IPS DF 4.7 (cell line): ENCODE measurements around the gene GALNT18.
"Not testable (repeated sequence)": the region's sequence is repeated elsewhere in the genome, so short reads cannot be mapped to it uniquely, and the experiment has no call there.

Experiments used
- DNase-seq: peaks from one replicate; pipeline ENCODE4 v3.0.0-alpha.2; 2013; ENCODE audit warnings: low spot score; ENCODE audit errors: extremely low read depth

The GALNT18 gene

DNA sequence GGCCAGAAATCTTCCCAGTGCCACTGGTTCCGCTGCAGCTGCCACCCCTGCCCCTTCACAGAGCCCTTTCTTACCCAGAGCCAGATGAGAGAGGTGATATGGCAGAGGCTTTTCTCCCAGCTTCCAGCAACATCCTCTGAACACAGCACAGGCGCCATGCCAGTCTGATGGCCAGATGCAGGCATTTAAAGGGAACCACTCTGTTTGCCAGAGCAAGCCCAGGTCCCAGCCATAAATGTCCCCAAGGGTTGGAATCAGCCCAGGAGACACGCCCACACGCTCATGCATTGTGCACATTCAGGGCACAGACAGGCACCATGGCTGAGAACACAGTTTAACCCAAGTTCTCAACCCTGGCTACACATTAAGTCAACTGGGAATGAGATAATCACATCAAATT lies 154.5 kb downstream of the GALNT18 start:
- no peak for DNase-seq

GRCh38 chr11:11464555-11464954 lies 157.2 kb downstream of the GALNT18 start:
- DNase-seq: no peak

DNA sequence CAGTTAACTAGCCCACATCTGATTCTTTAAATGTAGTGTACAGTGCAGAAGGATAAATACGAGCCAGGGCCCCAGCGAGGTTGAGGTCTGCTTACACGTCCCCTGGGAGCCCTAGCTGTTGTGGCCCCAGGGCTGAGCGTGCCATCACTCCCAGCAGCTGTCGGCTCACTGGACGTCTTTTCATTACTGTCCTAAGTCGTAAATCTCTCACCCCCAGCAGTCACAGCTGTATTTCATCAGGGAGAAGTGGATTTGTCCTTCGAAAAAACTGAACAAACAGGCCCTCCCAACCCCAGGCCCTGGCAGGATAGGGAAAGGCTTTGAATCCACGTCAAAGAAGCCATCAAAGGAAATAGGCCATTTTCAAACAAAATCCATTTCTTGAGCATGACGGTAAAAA lies 158.4 kb downstream of the GALNT18 start:
- DNase-seq: no peak

DNA sequence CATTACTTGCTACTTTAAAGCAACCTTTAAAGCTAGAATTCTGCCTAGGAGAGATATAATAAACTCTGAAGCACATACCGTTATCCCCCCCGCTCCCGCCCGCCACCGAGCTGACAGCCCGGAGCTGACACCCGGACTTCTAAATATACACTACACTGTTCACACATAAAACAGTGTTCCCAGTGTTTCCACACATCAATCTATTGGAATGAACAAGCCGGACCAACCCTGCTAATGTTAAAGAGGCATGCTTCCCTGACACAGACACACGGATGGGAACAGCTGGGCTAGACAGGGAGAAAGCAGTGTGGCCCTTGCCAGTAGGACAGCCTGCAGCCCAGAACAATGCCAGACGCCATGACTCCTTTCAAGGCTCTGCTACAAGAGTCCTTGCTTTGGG lies 160.3 kb downstream of the GALNT18 start:
- no peak for DNase-seq

GRCh38 chr11:11459578-11459977 lies 162.2 kb downstream of the GALNT18 start:
- DNase-seq: no peak

DNA sequence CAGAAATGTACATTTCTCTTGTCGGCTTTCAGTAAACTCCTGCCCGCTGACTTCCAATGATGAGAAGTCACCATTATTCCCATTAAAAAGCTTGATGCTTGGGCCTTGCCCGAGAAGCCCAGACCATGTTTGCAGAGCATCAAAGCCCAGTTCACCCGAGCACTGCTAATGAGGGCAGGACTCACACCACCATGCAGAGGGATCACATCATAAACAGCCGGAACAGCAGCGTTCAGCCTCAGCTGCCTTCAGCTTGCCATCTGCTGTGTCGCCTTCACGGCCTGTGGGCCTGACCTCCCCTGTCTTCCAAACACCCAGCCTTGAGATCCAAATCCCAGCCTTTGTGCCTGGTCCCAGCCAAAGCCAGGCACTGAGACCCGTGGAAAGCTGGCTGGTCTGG lies 163.3 kb downstream of the GALNT18 start:
- DNase-seq: no peak

- no peak for DNase-seq
Measured at GRCh38 chr11:11458001-11458400, 163.8 kb downstream of the GALNT18 start.

GRCh38 chr11:11456866-11457265 lies 164.9 kb downstream of the GALNT18 start:
- DNase-seq: no peak

DNA sequence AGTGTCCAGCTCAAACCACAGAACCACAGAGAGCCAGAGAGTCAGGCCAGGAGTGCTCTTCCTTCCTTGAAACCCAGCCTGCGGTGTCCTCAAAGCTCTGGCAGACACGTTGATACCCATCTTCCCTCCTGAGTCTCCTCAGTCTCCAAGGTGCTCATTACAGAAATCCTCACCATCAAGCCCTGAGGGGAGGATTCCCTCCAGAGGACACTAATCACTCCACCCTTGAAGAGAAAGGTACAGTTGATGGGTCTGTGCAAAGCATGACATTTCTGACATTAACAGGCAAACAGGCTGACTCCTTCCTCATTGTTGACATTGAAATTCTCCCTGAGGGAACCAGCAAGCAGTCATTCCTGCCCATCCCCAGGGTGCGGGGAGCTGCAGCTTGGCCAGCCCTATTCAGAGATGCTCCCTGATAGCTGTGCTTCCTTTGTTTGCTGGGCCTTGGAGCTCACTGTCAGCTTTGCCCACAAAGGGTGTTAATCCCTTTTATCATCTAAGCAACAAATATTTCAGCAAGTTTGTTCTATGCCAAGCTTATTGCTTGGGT lies 167.1 kb downstream of the GALNT18 start:
- DNase-seq: no peak

GRCh38 chr11:11451501-11452005 lies 170.3 kb downstream of the GALNT18 start:
- no peak for DNase-seq

DNA sequence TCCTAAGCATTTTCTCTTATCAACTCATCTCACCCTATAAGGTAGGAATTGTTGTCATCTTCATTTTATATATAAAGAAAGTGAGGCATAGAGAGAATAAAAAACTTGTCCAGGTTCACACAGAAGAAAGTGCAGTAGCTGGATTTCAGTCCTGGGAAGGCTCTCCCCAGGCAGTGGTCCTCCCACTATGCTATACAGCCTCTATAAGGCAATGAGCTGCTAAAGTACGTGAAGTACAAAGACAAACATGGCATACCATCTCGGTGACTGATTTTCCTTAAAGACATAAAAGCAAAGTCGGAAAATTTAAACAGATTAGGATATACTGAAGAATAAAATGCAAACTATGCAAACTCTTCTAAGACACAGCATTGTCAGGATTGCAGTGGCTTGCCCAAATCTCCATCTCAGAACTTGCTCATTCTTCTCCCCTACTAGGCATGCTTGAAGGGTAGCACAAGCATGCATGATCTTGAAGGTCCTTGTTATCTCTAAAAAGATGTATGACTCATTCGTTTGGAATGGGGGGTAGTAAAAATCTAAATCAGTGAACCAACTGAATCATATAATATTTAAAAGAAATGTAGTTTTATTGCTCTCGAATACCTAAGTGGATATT lies 171.0 kb downstream of the GALNT18 start:
- no peak for DNase-seq

- no peak for DNase-seq
Measured at GRCh38 chr11:11449327-11449726, 172.5 kb downstream of the GALNT18 start.

- DNase-seq: no peak
Measured at GRCh38 chr11:11448626-11449025, 173.2 kb downstream of the GALNT18 start.

- not testable (repeated sequence) for DNase-seq
Measured at GRCh38 chr11:11447601-11448000, 174.2 kb downstream of the GALNT18 start.

- DNase-seq: no peak
Measured at GRCh38 chr11:11446967-11447366, 174.8 kb downstream of the GALNT18 start.

DNA sequence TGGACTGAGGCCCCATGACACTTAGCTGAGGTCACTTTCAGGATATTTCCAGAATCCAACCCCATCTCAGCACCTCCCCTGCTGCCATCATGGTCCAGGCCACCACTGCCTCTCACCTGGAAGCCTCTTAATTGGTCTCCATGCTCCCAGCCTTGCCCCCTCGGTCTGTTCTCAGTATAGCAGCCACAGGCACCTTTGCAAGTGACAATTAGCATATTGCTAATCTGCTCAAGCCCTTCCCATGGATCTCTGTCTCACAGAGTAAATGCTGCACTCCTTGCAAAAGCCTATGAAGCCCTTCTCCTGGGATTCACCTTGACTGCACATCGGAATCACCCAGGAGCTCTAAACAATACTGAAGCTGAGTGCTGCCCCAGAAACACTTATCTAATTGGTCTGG lies 175.2 kb downstream of the GALNT18 start:
- no peak for DNase-seq

DNA sequence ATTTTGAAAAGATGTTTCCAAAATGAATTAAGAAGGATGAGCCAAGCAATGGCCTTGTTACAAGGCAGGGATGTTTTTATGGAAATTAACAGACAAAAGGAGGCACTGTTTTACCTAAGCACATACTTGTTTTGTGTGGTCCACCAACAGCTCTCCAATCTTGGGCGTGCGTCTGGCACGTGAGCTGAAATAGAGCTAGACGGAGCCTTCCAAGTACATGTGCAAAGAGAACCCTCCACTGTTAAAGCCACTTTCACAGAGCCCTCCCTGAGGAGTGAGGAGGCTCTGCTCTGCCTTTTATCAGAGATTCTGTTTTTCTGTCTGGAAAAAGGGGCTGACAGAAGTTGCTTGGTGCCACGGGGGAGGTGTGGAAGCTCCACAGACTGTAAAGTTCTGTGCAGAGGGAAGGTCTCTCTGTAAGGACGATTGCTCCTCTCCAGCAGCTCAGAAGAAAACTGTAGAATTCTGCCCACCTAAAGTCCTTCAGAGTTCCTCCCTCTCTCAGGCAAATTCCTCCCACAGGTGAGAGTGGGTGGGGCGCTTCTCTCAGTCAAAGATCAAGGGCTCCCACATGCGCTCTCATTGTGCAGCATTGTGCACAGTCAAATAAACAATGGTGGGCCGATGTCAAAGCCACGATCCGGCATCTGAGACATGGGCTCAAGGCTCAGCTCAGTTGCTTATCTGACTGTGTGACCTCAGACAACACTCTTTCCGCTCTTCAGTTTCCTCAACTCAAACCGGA lies 176.2 kb downstream of the GALNT18 start:
- DNase-seq: no peak

GRCh38 chr11:11444804-11445131 lies 177.0 kb downstream of the GALNT18 start:
- no peak for DNase-seq

- no peak for DNase-seq
Measured at GRCh38 chr11:11444027-11444803, 177.6 kb downstream of the GALNT18 start.

GRCh38 chr11:11442791-11443190 lies 179.0 kb downstream of the GALNT18 start:
- no peak for DNase-seq

- no peak for DNase-seq
Measured at GRCh38 chr11:11441516-11441915, 180.3 kb downstream of the GALNT18 start.

DNA sequence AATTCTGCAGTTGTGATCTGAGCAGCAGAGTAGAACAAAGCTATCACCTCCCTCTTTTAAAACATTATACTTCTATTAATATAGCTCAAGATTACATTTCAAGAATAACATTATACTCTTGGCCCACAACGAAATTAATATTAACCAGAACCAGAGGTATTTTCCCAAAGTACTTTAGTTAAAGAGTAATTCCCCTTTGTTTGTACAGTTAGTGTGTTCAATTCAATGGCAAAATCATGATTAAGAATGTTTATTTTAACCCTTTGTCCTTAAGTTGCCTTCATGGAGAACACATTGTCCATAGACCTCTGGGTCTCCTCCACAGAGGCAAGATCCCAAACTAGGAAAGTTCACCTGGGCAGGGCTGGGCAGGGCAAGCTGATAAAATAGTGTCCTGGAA lies 180.7 kb downstream of the GALNT18 start:
- no peak for DNase-seq
